ENCODE data around the gene SWAP70. TPM values are rescaled to one million over a fixed set of nuclear protein-coding genes. Genes with fewer than 3 reads are reported as not detected.

The SWAP70 gene
- total RNA-seq, 1 donor from 2014 or later = 24.0 TPM

- Mint-ChIP-seq H3K36me3 (peaks cover 3% of the 10 kb centered on the region), H3K4me3 (no peak overlapping the region), H3K9me3 (no peaks in the 10 kb centered on the region), H3K27ac (no peak overlapping the region), H3K4me1 (peaks cover 12% of the 10 kb centered on the region), H3K27me3 (ENCODE audit: low read depth) (no peaks in the 10 kb centered on the region)
- DNase-seq (ENCODE audit: low spot score in 2 of 2, unreplicated experiment in 2 of 2) = no peak
- no peak for TF ChIP-seq CTCF (IDR thresholded peaks at IDR 0.05; ENCODE audit: unreplicated experiment)
Observed at GRCh38 chr11:9681583-9682372, 17.9 kb downstream of the SWAP70 start.

DNA sequence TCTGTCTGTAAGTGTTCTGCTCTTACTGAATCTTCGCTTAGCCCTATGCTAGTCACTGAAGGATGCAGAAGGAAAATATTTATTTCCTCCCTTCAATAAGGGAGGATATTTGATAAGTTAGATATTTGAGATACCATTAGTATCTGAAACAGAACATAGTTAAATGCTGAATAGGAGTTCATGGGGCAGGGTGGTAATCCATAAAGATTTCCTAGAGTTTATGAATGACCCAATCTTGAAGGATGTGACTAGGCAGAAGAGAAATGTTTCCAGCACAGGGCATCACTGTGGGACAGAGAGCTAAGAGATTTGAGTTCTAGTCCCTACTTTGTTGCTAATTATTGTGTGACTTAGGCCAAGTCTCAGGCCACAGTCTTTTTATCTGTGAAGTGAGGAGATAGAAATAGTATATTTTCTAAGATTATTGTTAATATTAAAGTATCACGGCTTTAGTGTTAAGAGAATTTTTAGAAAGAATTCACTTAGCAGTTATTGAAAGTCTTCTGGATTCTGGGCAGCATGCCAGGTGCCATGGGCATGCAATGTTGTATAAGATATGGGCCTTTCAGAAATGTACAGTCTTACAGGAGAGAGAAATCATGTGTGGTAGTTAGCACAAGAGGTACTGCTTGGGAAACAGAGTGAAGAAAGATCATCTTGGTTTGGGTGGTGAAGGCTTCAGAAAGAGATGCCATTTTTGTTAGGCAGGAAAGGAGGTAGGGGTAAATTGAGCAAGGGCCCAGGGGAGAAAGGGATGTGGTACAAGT lies 24.0 kb downstream of the SWAP70 start:
- H3K4me3 Mint-ChIP-seq = no peak overlapping the region
- H3K36me3 Mint-ChIP-seq = no peaks in the 10 kb centered on the region
- no peaks in the 10 kb centered on the region for H3K9me3 Mint-ChIP-seq
- no peak for TF ChIP-seq CTCF (IDR thresholded peaks at IDR 0.05; ENCODE audit: unreplicated experiment)
- no peak overlapping the region for H3K27ac Mint-ChIP-seq
- peak; percentile 41 to 60 for DNase-seq (ENCODE audit: low spot score in 2 of 2, unreplicated experiment in 2 of 2)
- H3K27me3 Mint-ChIP-seq (ENCODE audit: low read depth) = no peaks in the 10 kb centered on the region
- peaks cover 9% of the 10 kb centered on the region for H3K4me1 Mint-ChIP-seq

DNA sequence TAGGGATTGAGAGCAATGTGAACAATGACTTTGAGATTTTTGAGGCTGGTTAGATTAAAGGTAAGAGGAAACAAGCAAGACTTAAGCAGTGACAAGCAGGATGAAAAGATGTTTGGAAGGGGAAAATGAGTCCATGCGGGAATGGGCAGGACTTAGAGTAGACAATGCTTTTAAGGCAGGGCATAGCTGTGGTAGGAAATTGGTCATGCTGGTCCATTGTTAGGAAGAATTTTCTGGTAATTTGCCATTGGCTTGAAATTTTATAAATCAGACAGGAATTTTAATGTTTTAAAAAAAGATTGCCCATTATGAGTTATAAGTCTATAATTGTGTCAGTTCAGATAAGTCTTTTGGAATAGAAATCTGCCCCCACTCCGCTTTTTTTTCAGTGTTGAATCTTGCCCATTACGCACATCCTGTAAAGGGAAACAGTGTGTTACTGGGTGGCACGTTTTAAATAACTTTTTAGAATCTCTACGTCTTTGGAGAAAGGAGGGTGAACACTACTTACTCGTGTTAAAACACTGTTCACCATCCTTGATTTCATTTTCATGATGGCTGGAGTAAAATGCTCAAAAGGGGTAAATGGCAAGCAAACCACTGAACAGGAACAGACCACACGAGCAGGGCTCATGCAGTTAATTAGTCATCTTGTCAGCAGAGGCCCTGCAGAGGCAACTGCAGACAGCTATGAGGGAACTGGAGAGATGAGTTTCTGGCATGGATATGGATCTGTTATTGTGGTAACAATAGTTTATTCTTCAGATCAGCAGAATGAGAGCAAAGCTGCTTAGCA lies 25.0 kb downstream of the SWAP70 start:
- no peaks in the 10 kb centered on the region for H3K36me3 Mint-ChIP-seq
- DNase-seq (ENCODE audit: low spot score in 2 of 2, unreplicated experiment in 2 of 2) = no peak
- no peaks in the 10 kb centered on the region for H3K9me3 Mint-ChIP-seq
- no peaks in the 10 kb centered on the region for H3K27me3 Mint-ChIP-seq (ENCODE audit: low read depth)
- TF ChIP-seq CTCF (IDR thresholded peaks at IDR 0.05; ENCODE audit: unreplicated experiment) = no peak
- H3K27ac Mint-ChIP-seq = no peak overlapping the region
- no peak overlapping the region for H3K4me3 Mint-ChIP-seq
- H3K4me1 Mint-ChIP-seq = peaks cover 16% of the 10 kb centered on the region

GRCh38 chr11:9689721-9690120 lies 25.8 kb downstream of the SWAP70 start:
- no peak for TF ChIP-seq CTCF (IDR thresholded peaks at IDR 0.05; ENCODE audit: unreplicated experiment)
- H3K4me3 Mint-ChIP-seq = no peak overlapping the region
- H3K27me3 Mint-ChIP-seq (ENCODE audit: low read depth) = no peaks in the 10 kb centered on the region
- peaks cover 21% of the 10 kb centered on the region for H3K4me1 Mint-ChIP-seq
- peaks cover 6% of the 10 kb centered on the region for H3K36me3 Mint-ChIP-seq
- no peak overlapping the region for H3K27ac Mint-ChIP-seq
- no peak for DNase-seq (ENCODE audit: low spot score in 2 of 2, unreplicated experiment in 2 of 2)
- no peaks in the 10 kb centered on the region for H3K9me3 Mint-ChIP-seq

- no peak for TF ChIP-seq CTCF (IDR thresholded peaks at IDR 0.05; ENCODE audit: unreplicated experiment)
- DNase-seq (ENCODE audit: low spot score in 2 of 2, unreplicated experiment in 2 of 2) = no peak
- Mint-ChIP-seq H3K9me3 (no peaks in the 10 kb centered on the region), H3K4me3 (no peak overlapping the region), H3K4me1 (peaks cover 21% of the 10 kb centered on the region), H3K27me3 (ENCODE audit: low read depth) (no peaks in the 10 kb centered on the region), H3K36me3 (peaks cover 16% of the 10 kb centered on the region), H3K27ac (no peak overlapping the region)
Observed at GRCh38 chr11:9691865-9692264, 28.0 kb downstream of the SWAP70 start.

Measured in mesothelial cell of epicardium (in vitro differentiated cells).